GM19328 (cell line): ENCODE results near the gene HAUS3.

Experiments used
- ATAC-seq: cut with Tn5 transposase; IDR thresholded peaks from one replicate; pipeline ENCODE4 v1.9.1; 2021; ENCODE audit warnings: mild to moderate bottlenecking, moderate library complexity; ENCODE audit not compliant: unreplicated experiment

HAUS3 gene

GRCh38 chr4:2241410-2242353 is at the start of gene HAUS3, which contains the start of gene POLN:
Gene HAUS3 (minus strand): TSS chr4:2242121. CDS start chr4:2240946, 1,175 bp downstream.
Gene POLN (minus strand): TSS chr4:2242121. CDS start chr4:2229231, 12,890 bp downstream.
- ATAC-seq, result peak; percentile 89

- no peak for ATAC-seq
These were observed 49.2 kb upstream of the HAUS3 start for GRCh38 chr4:2290974-2291704.

- no peak for ATAC-seq
These were observed 48.6 kb upstream of the HAUS3 start for GRCh38 chr4:2290488-2290887.

GRCh38 chr4:2289955-2290333 is 48.0 kb upstream of the HAUS3 start:
- ATAC-seq, result no peak

GRCh38 chr4:2289311-2289954 is 47.5 kb upstream of the HAUS3 start:
- no peak for ATAC-seq

GRCh38 chr4:2288051-2288541 is 46.2 kb upstream of the HAUS3 start:
- ATAC-seq, result no peak

- no peak for ATAC-seq
These were observed 45.6 kb upstream of the HAUS3 start for GRCh38 chr4:2287594-2287915.

GRCh38 chr4:2286904-2287593 is 45.1 kb upstream of the HAUS3 start:
- no peak for ATAC-seq

GRCh38 chr4:2285613-2286381 is 43.9 kb upstream of the HAUS3 start:
- no peak for ATAC-seq

- ATAC-seq, result no peak
These were observed 43.2 kb upstream of the HAUS3 start for GRCh38 chr4:2284934-2285612.

GRCh38 chr4:2284161-2284933 is 42.4 kb upstream of the HAUS3 start:
- ATAC-seq, result no peak

GRCh38 chr4:2283199-2283711 is 41.3 kb upstream of the HAUS3 start:
- no peak for ATAC-seq

GRCh38 chr4:2281575-2282343 is 39.8 kb upstream of the HAUS3 start:
- no peak for ATAC-seq

- no peak for ATAC-seq
These were observed 38.8 kb upstream of the HAUS3 start for GRCh38 chr4:2280531-2281300.

- no peak for ATAC-seq
These were observed 36.0 kb upstream of the HAUS3 start for GRCh38 chr4:2277956-2278355.

GRCh38 chr4:2276581-2277325 is 34.8 kb upstream of the HAUS3 start:
- ATAC-seq, result no peak
